Heart left ventricle (tissue), 16 donors: ENCODE measurements around the gene THADA. TPM values are rescaled to one million over a fixed set of nuclear protein-coding genes. Genes with fewer than 3 reads are reported as not detected.

Experiments used
- ATAC-seq, 4 donors: fragments of 200-7000 bp; cut with Tn5 transposase; one replicate each; pipeline ENCODE4 v1.9.1; 2020 to 2022; ENCODE audit warnings: moderate library complexity in 4 of 4, mild to moderate bottlenecking in 3 of 4, moderate number of reproducible peaks in 1 of 4
- DNase-seq, 5 donors: peaks; one replicate each; pipeline ENCODE4 v3.0.0-alpha.2; 2020
- H3K27ac ChIP-seq, 12 donors: fragments of 200-600 bp; sonication (generic) in 4 of 12; one replicate each; pipeline versions ENCODE4 v1.5.0 to v1.8.0; 2016 to 2022; ENCODE audit warnings: mild to moderate bottlenecking in 2 of 12
- H3K27me3 ChIP-seq, 9 donors: fragments of 200-600 bp; sonication (generic) in 2 of 9; one replicate each; pipeline versions ENCODE4 v1.5.1 to v1.8.0; 2016 to 2022; ENCODE audit warnings: mild to moderate bottlenecking in 3 of 9
- H3K36me3 ChIP-seq, 9 donors: fragments of 200-600 bp; sonication (generic) in 2 of 9; one replicate each; pipeline versions ENCODE4 v1.5.0 to v1.8.0; 2018 to 2022; ENCODE audit warnings: mild to moderate bottlenecking in 2 of 9
- H3K4me1 ChIP-seq, 12 donors: fragments of 200-600 bp; sonication (generic) in 4 of 12; one replicate each; pipeline versions ENCODE4 v1.5.0 to v1.8.0; 2016 to 2022; ENCODE audit warnings: mild to moderate bottlenecking in 3 of 12
- H3K4me3 ChIP-seq, 12 donors: fragments of 200-600 bp; sonication (generic) in 4 of 12; one replicate each; pipeline versions ENCODE4 v1.5.0 to v1.8.0; 2017 to 2022; ENCODE audit warnings: mild to moderate bottlenecking in 9 of 12, moderate library complexity in 4 of 12
- H3K9me3 ChIP-seq, 12 donors: fragments of 200-600 bp; sonication (generic) in 4 of 12; one replicate each; pipeline versions ENCODE4 v1.5.0 to v1.8.0; 2016 to 2022; ENCODE audit warnings: mild to moderate bottlenecking in 1 of 12
- CTCF ChIP-seq, 12 donors: fragments of 200-600 bp; sonication (generic) in 4 of 12; IDR thresholded peaks; one replicate each; pipeline versions ENCODE4 v1.5.0 to v1.8.0; 2018 to 2022; ENCODE audit warnings: antibody characterized with exemption in 12 of 12, mild to moderate bottlenecking in 5 of 12
- POLR2A ChIP-seq, 2 donors: fragments of 450-650 bp; IDR thresholded peaks; one replicate each; pipeline ENCODE4 v1.6.1; 2017; ENCODE audit warnings: antibody characterized with exemption in 2 of 2, mild to moderate bottlenecking in 2 of 2, moderate library complexity in 2 of 2
- WGBS, 4 donors: extraction: QIAGEN DNeasy Blood & Tissue Kit in 2 of 4; methylation state at CpG; one replicate each; pipeline versions ENCODE4 v1.1.5 to v1.1.7; 2013 to 2018; 5-methylcytosine and 5-hydroxymethylcytosine counted together
- intact Hi-C, 10 donors: fragments of 100-400 bp; cut with DNase I; formaldehyde crosslinking; loops; one replicate each; pipeline versions ENCODE4 v1.11.1 to v1.14.2; 2022
- polyA plus RNA-seq, 2 donors: library from polyadenylated mRNA; stranded (reverse); fragments of 200-250 nt; gene quantifications; one replicate each; pipeline ENCODE4 v1.2.3, GENCODE V29; 2013
- total RNA-seq, 9 donors: library from RNA; depleted of rRNA in 2 of 9; stranded (reverse); fragments of >200 nt in 2 of 9; fragmentation: NEBNext Ultra II Directional in 3 of 9; extraction: Animal tissue kit (Norgen Biotek cat#: 25700) in 3 of 9; gene quantifications; one replicate each; pipeline versions ENCODE4 v1.1.0 to v1.2.4, GENCODE V29; 2016 to 2023
- donor health status: ischemic (EF 13 %, LVEDD 7.1; RV severe dilation, severe dysfunction).
- donor health status: healthy with polysubstance abuse.
- donor health status: DM: no; HTN: yes; CAD: no.
- donor health status: DM: no; HTN: no; CAD: no.
- donor health status: ischemic (EF 25% LVEDD 6.9; RV normal size, moderate dysfunction).
- donor health status: ischemic (EF 25% LVEDD 5.7; RV mildly dilated, moderate dysfunction).
- donor health status: healthy.
- donor health status: DM: yes; HTN: yes; CAD: no.
- donor health status: ischemic (EF 35%, LVEDD 5.7; RV mildly dilated, moderate dysfunction).
- donor health status: nonischemic (EF 11% LVEDD 7.7; RV severe dilation, severe dysfunction).
- donor health status: DM: yes; HTN: yes; CAD: no.
- donor health status: PGD.
- donor health status: ischemic (EF 29% LVEDD 5.4; RV normal size, mild dysfunction).
- donor health status: nonischemic (EF 23%, LVEDD 6.1; RV moderate dilation, normal function).

Gene THADA
- total and polyA plus RNA-seq, 11 donors = 6.8 to 21.4 (median 13.0) TPM

GRCh38 chr2:43262239-43262638 is 333.6 kb downstream of the THADA start:
- WGBS, 4 donors = 90 to 100% (median 94%) methylated on average over 1 of the region's 1 CpG
- no peaks in the 10 kb centered on the region for H3K9me3 ChIP-seq
- H3K27ac ChIP-seq = no peak overlapping the region
- intact Hi-C loops = no loop called here
- no peak overlapping the region for H3K4me3 ChIP-seq
- TF ChIP-seq CTCF (IDR thresholded peaks at IDR 0.05) (no peak), POLR2A (IDR thresholded peaks at IDR 0.05) (no peak)
- no peak for ATAC-seq
- no peak for DNase-seq
- peaks cover 0 to 42% (median 24%) of the 10 kb centered on the region in 12 donors for H3K4me1 ChIP-seq
- no peaks in the 10 kb centered on the region for H3K27me3 ChIP-seq
- no peaks in the 10 kb centered on the region for H3K36me3 ChIP-seq

- 95 to 98% (median 96%) methylated on average over 1 of the region's 1 CpG for WGBS, 4 donors
- no peak overlapping the region for H3K4me3 ChIP-seq
- no peaks in the 10 kb centered on the region for H3K9me3 ChIP-seq
- DNase-seq (no peak), ATAC-seq (no peak)
- H3K36me3 ChIP-seq = peaks cover 0 to 4% (median 0%) of the 10 kb centered on the region in 9 donors
- TF ChIP-seq CTCF (IDR thresholded peaks at IDR 0.05) = no peak
- H3K27ac ChIP-seq = no peak overlapping the region
- H3K4me1 ChIP-seq = peaks cover 0 to 29% (median 7%) of the 10 kb centered on the region in 12 donors
- intact Hi-C loops = no loop called here
- no peaks in the 10 kb centered on the region for H3K27me3 ChIP-seq
These were observed 336.3 kb downstream of the THADA start for GRCh38 chr2:43259512-43259911.

GRCh38 chr2:43258547-43259156 is 337.2 kb downstream of the THADA start:
- TF ChIP-seq POLR2A (IDR thresholded peaks at IDR 0.05) = no peak
- TF ChIP-seq CTCF (IDR thresholded peaks at IDR 0.05) = no peak
- DNase-seq (no peak), ATAC-seq (no peak)
- intact Hi-C loops = no loop called here
- Histone ChIP-seq H3K9me3 (no peaks in the 10 kb centered on the region), H3K36me3 (peaks cover 0 to 4% (median 0%) of the 10 kb centered on the region in 9 donors), H3K27me3 (no peaks in the 10 kb centered on the region), H3K4me3 (no peak overlapping the region), H3K4me1 (peaks cover 0 to 22% (median 7%) of the 10 kb centered on the region in 12 donors), H3K27ac (no peak overlapping the region)
- WGBS, 4 donors = 64 to 81% (median 67%) methylated on average over 2 of the region's 2 CpGs

DNA sequence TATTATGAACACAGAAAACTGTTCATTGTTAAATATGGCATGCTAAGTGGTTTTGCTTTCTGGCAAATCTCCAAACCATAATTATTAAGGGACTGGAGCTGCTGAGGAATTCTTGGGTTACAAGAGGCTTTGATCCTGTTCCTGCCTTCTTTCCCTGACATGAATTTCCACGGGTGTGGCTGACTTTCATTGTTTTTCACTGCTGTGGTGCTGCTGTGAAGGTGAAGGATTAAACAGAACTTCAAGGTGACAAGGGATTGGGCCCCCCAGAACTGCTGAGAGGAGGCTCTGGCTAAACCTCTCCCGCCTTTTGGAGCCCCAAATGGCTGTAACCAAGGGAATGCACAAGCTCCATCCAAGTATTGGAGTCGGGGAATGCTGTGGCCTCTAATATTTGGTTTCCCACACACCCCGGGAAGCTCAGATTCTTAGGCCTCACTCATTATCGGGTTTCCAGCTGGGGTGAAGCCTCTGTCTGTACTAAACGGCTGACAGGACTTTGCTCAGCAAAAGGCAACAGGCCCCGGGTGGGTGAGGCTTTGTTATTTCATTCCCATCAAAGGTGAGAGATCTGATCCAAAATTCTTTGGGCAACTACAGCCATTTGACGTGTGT is 340.4 kb downstream of the THADA start:
- TF ChIP-seq POLR2A (IDR thresholded peaks at IDR 0.05) = no peak
- no peak for TF ChIP-seq CTCF (IDR thresholded peaks at IDR 0.05)
- WGBS, 4 donors = 60 to 77% (median 68%) methylated on average over 8 of the region's 8 CpGs
- Histone ChIP-seq H3K9me3 (no peaks in the 10 kb centered on the region), H3K27me3 (no peaks in the 10 kb centered on the region), H3K27ac (peak overlapping the region in 1 of 12 donors; percentile 27), H3K36me3 (peaks cover 0 to 4% (median 0%) of the 10 kb centered on the region in 9 donors), H3K4me3 (no peak overlapping the region), H3K4me1 (peaks cover 0 to 30% (median 16%) of the 10 kb centered on the region in 12 donors)
- ATAC-seq = no peak
- DNase-seq = no peak
- intact Hi-C loops = no loop called here
